NB4 (cell line): ENCODE measurements around the gene GRM5.
"Not testable (repeated sequence)": the region's sequence is repeated elsewhere in the genome, so short reads cannot be mapped to it uniquely, and the experiment has no call there.

Experiments
- CTCF ChIP-seq: IDR thresholded peaks from one replicate; pipeline ENCODE4 v1.5.1; 2012; ENCODE audit warnings: low read depth, low read length
- MAX ChIP-seq: IDR thresholded peaks from 2 replicates; pipeline ENCODE4 v1.6.1; 2011; ENCODE audit warnings: low read depth, low read length
- MYC ChIP-seq: IDR thresholded peaks from 2 replicates; pipeline ENCODE4 v1.6.1; 2011; ENCODE audit warnings: low read depth, low read length
- POLR2A ChIP-seq: IDR thresholded peaks from 2 replicates; pipeline ENCODE4 v1.6.1; 2011; ENCODE audit warnings: mild to moderate bottlenecking; ENCODE audit not compliant: insufficient read length; ENCODE audit errors: extremely low read depth

DNA sequence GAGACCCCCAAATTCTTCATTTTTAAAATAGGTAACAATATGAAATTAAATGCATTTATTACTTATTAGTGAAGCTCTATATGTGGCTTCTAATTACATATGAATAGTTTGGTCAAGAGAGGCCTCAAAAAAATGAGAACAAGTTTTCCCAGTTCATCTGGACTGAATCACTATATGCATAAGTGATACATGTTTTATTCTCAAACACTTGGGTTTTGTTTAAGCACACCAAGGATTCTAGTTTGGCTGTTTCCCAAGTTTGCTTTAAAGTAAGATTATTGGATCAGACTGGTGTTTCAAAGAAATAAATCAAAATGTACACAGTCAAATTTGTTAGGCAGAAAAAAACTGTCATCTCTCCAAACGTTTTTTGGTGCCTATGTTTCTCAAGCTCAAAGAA, 136.1 kb downstream of the GRM5 start:
- TF ChIP-seq POLR2A, MAX, CTCF, MYC: not testable (repeated sequence)
